ENCODE results near the gene CHST7. TPM values are rescaled to one million over a fixed set of nuclear protein-coding genes. Genes with fewer than 3 reads are reported as not detected.

CHST7 gene
- total and polyA plus RNA-seq, 2 experiments from 2014 or later: 7.6 to 27.2 TPM

GRCh38 chrX:46577221-46578005 is 3.8 kb downstream of the CHST7 start (continued):
- TF ChIP-seq, protein P1, sequence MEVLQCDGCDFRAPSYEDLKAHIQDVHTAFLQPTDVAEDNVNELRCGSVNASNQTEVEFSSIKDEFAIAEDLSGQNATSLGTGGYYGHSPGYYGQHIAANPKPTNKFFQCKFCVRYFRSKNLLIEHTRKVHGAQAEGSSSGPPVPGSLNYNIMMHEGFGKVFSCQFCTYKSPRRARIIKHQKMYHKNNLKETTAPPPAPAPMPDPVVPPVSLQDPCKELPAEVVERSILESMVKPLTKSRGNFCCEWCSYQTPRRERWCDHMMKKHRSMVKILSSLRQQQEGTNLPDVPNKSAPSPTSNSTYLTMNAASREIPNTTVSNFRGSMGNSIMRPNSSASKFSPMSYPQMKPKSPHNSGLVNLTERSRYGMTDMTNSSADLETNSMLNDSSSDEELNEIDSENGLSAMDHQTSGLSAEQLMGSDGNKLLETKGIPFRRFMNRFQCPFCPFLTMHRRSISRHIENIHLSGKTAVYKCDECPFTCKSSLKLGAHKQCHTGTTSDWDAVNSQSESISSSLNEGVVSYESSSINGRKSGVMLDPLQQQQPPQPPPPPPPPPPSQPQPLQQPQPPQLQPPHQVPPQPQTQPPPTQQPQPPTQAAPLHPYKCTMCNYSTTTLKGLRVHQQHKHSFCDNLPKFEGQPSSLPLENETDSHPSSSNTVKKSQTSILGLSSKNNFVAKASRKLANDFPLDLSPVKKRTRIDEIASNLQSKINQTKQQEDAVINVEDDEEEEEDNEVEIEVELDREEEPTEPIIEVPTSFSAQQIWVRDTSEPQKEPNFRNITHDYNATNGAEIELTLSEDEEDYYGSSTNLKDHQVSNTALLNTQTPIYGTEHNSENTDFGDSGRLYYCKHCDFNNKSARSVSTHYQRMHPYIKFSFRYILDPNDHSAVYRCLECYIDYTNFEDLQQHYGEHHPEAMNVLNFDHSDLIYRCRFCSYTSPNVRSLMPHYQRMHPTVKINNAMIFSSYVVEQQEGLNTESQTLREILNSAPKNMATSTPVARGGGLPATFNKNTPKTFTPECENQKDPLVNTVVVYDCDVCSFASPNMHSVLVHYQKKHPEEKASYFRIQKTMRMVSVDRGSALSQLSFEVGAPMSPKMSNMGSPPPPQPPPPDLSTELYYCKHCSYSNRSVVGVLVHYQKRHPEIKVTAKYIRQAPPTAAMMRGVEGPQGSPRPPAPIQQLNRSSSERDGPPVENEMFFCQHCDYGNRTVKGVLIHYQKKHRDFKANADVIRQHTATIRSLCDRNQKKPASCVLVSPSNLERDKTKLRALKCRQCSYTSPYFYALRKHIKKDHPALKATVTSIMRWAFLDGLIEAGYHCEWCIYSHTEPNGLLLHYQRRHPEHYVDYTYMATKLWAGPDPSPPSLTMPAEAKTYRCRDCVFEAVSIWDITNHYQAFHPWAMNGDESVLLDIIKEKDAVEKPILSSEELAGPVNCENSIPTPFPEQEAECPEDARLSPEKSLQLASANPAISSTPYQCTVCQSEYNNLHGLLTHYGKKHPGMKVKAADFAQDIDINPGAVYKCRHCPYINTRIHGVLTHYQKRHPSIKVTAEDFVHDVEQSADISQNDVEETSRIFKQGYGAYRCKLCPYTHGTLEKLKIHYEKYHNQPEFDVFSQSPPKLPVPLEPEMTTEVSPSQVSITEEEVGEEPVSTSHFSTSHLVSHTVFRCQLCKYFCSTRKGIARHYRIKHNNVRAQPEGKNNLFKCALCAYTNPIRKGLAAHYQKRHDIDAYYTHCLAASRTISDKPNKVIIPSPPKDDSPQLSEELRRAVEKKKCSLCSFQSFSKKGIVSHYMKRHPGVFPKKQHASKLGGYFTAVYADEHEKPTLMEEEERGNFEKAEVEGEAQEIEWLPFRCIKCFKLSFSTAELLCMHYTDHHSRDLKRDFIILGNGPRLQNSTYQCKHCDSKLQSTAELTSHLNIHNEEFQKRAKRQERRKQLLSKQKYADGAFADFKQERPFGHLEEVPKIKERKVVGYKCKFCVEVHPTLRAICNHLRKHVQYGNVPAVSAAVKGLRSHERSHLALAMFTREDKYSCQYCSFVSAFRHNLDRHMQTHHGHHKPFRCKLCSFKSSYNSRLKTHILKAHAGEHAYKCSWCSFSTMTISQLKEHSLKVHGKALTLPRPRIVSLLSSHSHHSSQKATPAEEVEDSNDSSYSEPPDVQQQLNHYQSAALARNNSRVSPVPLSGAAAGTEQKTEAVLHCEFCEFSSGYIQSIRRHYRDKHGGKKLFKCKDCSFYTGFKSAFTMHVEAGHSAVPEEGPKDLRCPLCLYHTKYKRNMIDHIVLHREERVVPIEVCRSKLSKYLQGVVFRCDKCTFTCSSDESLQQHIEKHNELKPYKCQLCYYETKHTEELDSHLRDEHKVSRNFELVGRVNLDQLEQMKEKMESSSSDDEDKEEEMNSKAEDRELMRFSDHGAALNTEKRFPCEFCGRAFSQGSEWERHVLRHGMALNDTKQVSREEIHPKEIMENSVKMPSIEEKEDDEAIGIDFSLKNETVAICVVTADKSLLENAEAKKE (CRISPR knock-in tag; IDR thresholded peaks at IDR 0.05): no peak
- TF ChIP-seq CREB1 (CRISPR knock-in tag; IDR thresholded peaks at IDR 0.05; ENCODE audit: low read depth) (no peak), ZNF114 (CRISPR knock-in tag; IDR thresholded peaks at IDR 0.05) (no peak), EZH2 (IDR thresholded peaks at IDR 0.05; ENCODE audit: low read depth, unreplicated experiment) (no peak), STAT1 (IDR thresholded peaks at IDR 0.05; ENCODE audit: unreplicated experiment) (no peak), REST (IDR thresholded peaks at IDR 0.05; ENCODE audit: unreplicated experiment) (no peak), POLR2AphosphoS5 (IDR thresholded peaks at IDR 0.05; ENCODE audit: low read depth) (no peak), JUNB (IDR thresholded peaks at IDR 0.05; ENCODE audit: unreplicated experiment) (no peak), ZNF331 (CRISPR knock-in tag; IDR thresholded peaks at IDR 0.05; ENCODE audit: low read depth) (no peak), EZH2phosphoT487 (IDR thresholded peaks at IDR 0.05; ENCODE audit: unreplicated experiment) (no peak), NANOG (IDR thresholded peaks at IDR 0.05; ENCODE audit: borderline replicate concordance) (no peak)
- TF ChIP-seq, protein P2, sequence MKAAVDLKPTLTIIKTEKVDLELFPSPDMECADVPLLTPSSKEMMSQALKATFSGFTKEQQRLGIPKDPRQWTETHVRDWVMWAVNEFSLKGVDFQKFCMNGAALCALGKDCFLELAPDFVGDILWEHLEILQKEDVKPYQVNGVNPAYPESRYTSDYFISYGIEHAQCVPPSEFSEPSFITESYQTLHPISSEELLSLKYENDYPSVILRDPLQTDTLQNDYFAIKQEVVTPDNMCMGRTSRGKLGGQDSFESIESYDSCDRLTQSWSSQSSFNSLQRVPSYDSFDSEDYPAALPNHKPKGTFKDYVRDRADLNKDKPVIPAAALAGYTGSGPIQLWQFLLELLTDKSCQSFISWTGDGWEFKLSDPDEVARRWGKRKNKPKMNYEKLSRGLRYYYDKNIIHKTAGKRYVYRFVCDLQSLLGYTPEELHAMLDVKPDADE (IDR thresholded peaks at IDR 0.05): no peak
